Measurements from ENCODE around the gene SH3D21. TPM values are rescaled to one million over a fixed set of nuclear protein-coding genes. Genes with fewer than 3 reads are reported as not detected.

Gene SH3D21
- total RNA-seq, 2 donors from 2014 or later, result 7.4 to 22.8 TPM

DNA sequence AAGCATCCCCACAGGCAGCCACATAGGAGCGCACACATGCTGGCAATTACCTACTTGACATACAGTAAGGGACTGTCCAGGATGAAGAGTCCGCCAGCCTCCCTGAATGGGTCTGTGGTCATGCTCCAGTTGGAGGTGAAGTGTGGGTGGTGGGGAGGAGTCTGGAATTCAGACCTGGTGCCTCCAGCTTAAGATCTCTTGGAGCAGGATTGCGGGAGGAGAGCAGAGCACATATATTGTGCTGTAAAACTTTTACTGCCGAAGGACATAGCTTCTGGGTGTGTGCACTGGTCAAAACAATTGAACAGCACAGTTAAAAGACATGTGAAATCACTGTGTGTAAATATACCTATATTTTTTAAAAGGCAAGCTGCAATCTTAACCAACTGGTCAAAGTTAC, 61.6 kb downstream of the SH3D21 start:
- Histone ChIP-seq H3K27me3 (no peaks in the 10 kb centered on the region), H3K9ac (ENCODE audit: low read depth in 2 of 2, low read length in 2 of 2) (peak overlapping the region in 1 of 2 donors; percentile 57), H3K27ac (peak overlapping the region; percentile 57), H3K9me3 (no peaks in the 10 kb centered on the region), H3K36me3 (no peaks in the 10 kb centered on the region), H3K4me1 (peaks cover 30% of the 10 kb centered on the region), H3K4me3 (no peak overlapping the region)
- intact Hi-C loops (cut with DNase I), result no loop called here
- no peak for DNase-seq
- TF ChIP-seq, protein P1, sequence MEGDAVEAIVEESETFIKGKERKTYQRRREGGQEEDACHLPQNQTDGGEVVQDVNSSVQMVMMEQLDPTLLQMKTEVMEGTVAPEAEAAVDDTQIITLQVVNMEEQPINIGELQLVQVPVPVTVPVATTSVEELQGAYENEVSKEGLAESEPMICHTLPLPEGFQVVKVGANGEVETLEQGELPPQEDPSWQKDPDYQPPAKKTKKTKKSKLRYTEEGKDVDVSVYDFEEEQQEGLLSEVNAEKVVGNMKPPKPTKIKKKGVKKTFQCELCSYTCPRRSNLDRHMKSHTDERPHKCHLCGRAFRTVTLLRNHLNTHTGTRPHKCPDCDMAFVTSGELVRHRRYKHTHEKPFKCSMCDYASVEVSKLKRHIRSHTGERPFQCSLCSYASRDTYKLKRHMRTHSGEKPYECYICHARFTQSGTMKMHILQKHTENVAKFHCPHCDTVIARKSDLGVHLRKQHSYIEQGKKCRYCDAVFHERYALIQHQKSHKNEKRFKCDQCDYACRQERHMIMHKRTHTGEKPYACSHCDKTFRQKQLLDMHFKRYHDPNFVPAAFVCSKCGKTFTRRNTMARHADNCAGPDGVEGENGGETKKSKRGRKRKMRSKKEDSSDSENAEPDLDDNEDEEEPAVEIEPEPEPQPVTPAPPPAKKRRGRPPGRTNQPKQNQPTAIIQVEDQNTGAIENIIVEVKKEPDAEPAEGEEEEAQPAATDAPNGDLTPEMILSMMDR (IDR thresholded peaks at IDR 0.05), result no peak

DNA sequence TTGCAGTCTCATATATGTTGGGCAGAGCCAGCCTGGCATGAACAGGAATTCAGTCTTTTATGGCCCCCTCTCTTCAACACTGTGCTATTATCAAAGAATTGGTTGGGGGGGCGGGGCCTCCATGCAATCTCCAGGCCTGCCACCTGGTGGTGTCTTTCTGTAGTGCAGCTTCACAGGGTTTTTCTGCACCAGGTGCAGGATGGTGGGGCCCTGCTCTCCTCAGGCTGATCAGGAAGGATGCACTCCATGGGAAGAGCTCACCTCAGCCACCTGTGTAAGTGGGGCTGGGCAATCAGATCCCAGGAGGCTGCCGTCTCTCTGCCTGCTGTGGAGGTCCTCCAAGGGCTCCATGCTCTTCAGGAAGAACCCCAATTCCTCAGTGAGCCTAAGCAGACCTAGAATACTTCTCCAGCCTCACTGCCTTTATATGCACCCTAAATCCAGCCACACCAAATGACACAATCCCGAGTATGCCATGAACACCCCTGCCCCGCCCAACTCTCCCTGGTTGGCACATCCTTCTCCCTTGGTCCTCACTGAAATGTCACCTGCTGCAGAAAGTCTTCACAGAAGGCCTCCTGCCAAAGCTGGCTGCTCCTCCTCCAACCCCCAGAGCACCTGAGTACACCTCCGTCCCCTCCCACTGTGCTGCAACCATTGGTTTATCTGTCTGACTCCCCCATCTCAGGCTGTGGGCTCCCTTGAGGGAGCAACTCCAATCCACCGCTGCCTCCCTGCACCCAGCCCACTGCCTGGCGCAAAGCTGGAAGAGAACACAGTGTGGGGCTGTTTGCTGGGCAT, 63.1 kb downstream of the SH3D21 start:
- no peaks in the 10 kb centered on the region for H3K9me3 ChIP-seq
- no peaks in the 10 kb centered on the region for H3K27me3 ChIP-seq
- no peaks in the 10 kb centered on the region for H3K36me3 ChIP-seq
- TF ChIP-seq, protein P1 (IDR thresholded peaks at IDR 0.05), result peak; percentile 92
- peak; percentile 92 for DNase-seq
- H3K4me3 ChIP-seq, result no peak overlapping the region
- H3K9ac ChIP-seq (ENCODE audit: low read depth in 2 of 2, low read length in 2 of 2), result peak overlapping the region in 1 of 2 donors; percentile 29
- peak overlapping the region; percentile 10 for H3K27ac ChIP-seq
- intact Hi-C loops (cut with DNase I), result no loop called here
- H3K4me1 ChIP-seq, result peaks cover 39% of the 10 kb centered on the region

Other genes with a start within 250 kb of the SH3D21 start
- gene TEKT2, start 222.3 kb upstream of the SH3D21 start, total RNA-seq, result under 1 TPM in 1 of 2 donors, not detected in 1; 0.13 TPM
- 10 to 100 TPM; 30.4 to 33.0 TPM for gene ADPRS, start 217.5 kb upstream of the SH3D21 start, total RNA-seq
- 1 to 10 TPM; 1.1 to 2.1 TPM for gene COL8A2, start 181.1 kb upstream of the SH3D21 start, total RNA-seq
- 10 to 100 TPM; 59.0 to 60.6 TPM for gene TRAPPC3, start 156.9 kb upstream of the SH3D21 start, total RNA-seq
- gene MAP7D1, start 150.2 kb upstream of the SH3D21 start, total RNA-seq, result 10 to 100 TPM; 37.7 to 50.0 TPM
- gene THRAP3, start 81.9 kb upstream of the SH3D21 start, total RNA-seq, result 100 to 1,000 TPM in 1 of 2 donors, 10 to 100 TPM in 1; 81.0 to 103 TPM
- gene EVA1B, start 17.3 kb downstream of the SH3D21 start, total RNA-seq, result 1 to 10 TPM; 5.3 to 8.7 TPM
- 10 to 100 TPM; 56.6 to 69.7 TPM for gene STK40, start 79.6 kb downstream of the SH3D21 start, total RNA-seq
- 10 to 100 TPM; 22.4 to 30.3 TPM for gene LSM10, start 91.5 kb downstream of the SH3D21 start, total RNA-seq
- 1 to 10 TPM; 2.8 to 3.7 TPM for gene OSCP1, start 144.1 kb downstream of the SH3D21 start, total RNA-seq
- gene MRPS15, start 158.0 kb downstream of the SH3D21 start, total RNA-seq, result 100 to 1,000 TPM in 1 of 2 donors, 10 to 100 TPM in 1; 57.9 to 106 TPM
- 1 to 10 TPM; 1.1 to 3.8 TPM for gene CSF3R, start 176.5 kb downstream of the SH3D21 start, total RNA-seq

Measured in colonic mucosa (tissue), 4 donors.